Tibial nerve (tissue), 4 donors: ENCODE measurements around the gene DUS1L.

Experiments used
- EP300 ChIP-seq, 2 donors: sonication (generic); formaldehyde crosslinking; IDR thresholded peaks; one replicate each; pipeline ENCODE4 v1.6.1; 2017; ENCODE audit warnings: antibody characterized with exemption in 2 of 2, mild to moderate bottlenecking in 1 of 2
- POLR2A ChIP-seq, 2 donors: fragments of 450-650 bp; IDR thresholded peaks; one replicate each; pipeline ENCODE4 v1.6.1; 2017; ENCODE audit warnings: antibody characterized with exemption in 2 of 2, mild to moderate bottlenecking in 2 of 2, moderate library complexity in 2 of 2
- TF ChIP-seq, protein P1 (sequence below), 5 experiments: fragments of 200-600 bp in 3 of 5; fragments of 450-650 bp in 2 of 5; sonication (generic) in 3 of 5; IDR thresholded peaks; one replicate each; pipeline ENCODE4 v1.5.1; 2016 to 2019; ENCODE audit warnings: antibody characterized with exemption in 5 of 5, mild to moderate bottlenecking in 3 of 5, moderate library complexity in 2 of 5

DNA sequence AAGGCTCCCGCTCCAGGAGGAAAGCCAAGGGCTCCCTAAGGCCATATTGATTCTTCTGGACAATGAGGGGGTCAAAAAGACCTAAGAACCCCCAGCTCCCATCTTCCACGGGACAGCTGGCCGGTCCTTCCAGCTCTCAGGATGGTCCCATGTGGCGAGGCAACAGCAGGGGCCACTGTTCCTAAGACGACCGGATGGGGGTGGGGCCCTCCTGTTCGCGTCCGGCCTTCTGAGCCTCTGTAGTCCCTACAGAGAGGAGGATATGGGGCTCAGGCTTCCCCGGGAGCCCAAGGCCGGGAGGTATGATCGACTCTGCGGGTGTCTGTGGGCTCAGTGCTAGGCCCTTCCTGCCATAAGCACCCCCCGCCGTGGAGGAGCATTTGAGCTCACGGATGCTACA, 22.1 kb downstream of the DUS1L start:
- TF ChIP-seq POLR2A (IDR thresholded peaks at IDR 0.05): no peak
- TF ChIP-seq, protein P1, sequence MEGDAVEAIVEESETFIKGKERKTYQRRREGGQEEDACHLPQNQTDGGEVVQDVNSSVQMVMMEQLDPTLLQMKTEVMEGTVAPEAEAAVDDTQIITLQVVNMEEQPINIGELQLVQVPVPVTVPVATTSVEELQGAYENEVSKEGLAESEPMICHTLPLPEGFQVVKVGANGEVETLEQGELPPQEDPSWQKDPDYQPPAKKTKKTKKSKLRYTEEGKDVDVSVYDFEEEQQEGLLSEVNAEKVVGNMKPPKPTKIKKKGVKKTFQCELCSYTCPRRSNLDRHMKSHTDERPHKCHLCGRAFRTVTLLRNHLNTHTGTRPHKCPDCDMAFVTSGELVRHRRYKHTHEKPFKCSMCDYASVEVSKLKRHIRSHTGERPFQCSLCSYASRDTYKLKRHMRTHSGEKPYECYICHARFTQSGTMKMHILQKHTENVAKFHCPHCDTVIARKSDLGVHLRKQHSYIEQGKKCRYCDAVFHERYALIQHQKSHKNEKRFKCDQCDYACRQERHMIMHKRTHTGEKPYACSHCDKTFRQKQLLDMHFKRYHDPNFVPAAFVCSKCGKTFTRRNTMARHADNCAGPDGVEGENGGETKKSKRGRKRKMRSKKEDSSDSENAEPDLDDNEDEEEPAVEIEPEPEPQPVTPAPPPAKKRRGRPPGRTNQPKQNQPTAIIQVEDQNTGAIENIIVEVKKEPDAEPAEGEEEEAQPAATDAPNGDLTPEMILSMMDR (IDR thresholded peaks at IDR 0.05): no peak
- no peak for TF ChIP-seq EP300 (IDR thresholded peaks at IDR 0.05)
